Lung (tissue), 12 donors: ENCODE measurements around the gene PDCD5. TPM values are rescaled to one million over a fixed set of nuclear protein-coding genes. Genes with fewer than 3 reads are reported as not detected.
"Not testable (repeated sequence)": the region's sequence is repeated elsewhere in the genome, so short reads cannot be mapped to it uniquely, and the experiment has no call there.

Experiments
- ATAC-seq: fragments of 200-7000 bp; cut with Tn5 transposase; one replicate; pipeline ENCODE4 v1.9.1; 2020; ENCODE audit warnings: moderate number of reproducible peaks; ENCODE audit not compliant: insufficient read depth, low FRiP score
- DNase-seq, 3 donors: peaks; one replicate each; pipeline ENCODE4 v3.0.0-alpha.2; 2013 to 2017
- H3K27ac ChIP-seq, 2 donors: one replicate each; pipeline ENCODE4 v1.5.1; 2013; ENCODE audit warnings: mild to moderate bottlenecking in 2 of 2, moderate library complexity in 2 of 2, control low read depth in 1 of 2, inconsistent platforms in 1 of 2, low read depth in 1 of 2, low read length in 1 of 2
- H3K27me3 ChIP-seq, 3 donors: one replicate each; pipeline ENCODE4 v1.5.1; 2013; ENCODE audit warnings: low read length in 2 of 3; ENCODE audit not compliant: control insufficient read depth in 3 of 3, insufficient read depth in 3 of 3
- H3K36me3 ChIP-seq, 4 donors: one replicate each; pipeline ENCODE4 v1.5.1; 2013; ENCODE audit warnings: low read length in 4 of 4, mild to moderate bottlenecking in 1 of 4, moderate library complexity in 1 of 4; ENCODE audit not compliant: control insufficient read depth in 4 of 4, insufficient read depth in 4 of 4
- H3K4me1 ChIP-seq, 5 donors: one replicate each; pipeline ENCODE4 v1.5.1; 2013; ENCODE audit warnings: low read length in 5 of 5, mild to moderate bottlenecking in 2 of 5, moderate library complexity in 1 of 5; ENCODE audit not compliant: control insufficient read depth in 5 of 5, insufficient read depth in 5 of 5
- H3K4me3 ChIP-seq: one replicate; pipeline ENCODE4 v1.5.1; 2013; ENCODE audit warnings: mild to moderate bottlenecking, control low read depth, moderate library complexity
- H3K9ac ChIP-seq, 2 donors: one replicate each; pipeline ENCODE4 v1.5.1; 2013; ENCODE audit warnings: low read length in 2 of 2, control low read depth in 1 of 2; ENCODE audit not compliant: insufficient read depth in 1 of 2
- H3K9me3 ChIP-seq, 4 donors: one replicate each; pipeline ENCODE4 v1.5.1; 2013; ENCODE audit warnings: low read length in 3 of 4, mild to moderate bottlenecking in 1 of 4, moderate library complexity in 1 of 4; ENCODE audit not compliant: control insufficient read depth in 4 of 4, insufficient read depth in 3 of 4
- WGBS, 2 donors: extraction: QIAGEN DNeasy Blood & Tissue Kit; methylation state at CpG; one replicate each; pipeline ENCODE4 v1.1.7; 2013; 5-methylcytosine and 5-hydroxymethylcytosine counted together
- polyA plus RNA-seq, 2 donors: library from polyadenylated mRNA; stranded (reverse); fragments of 200-250 nt; gene quantifications; one replicate each; pipeline ENCODE4 v1.2.1, GENCODE V29; 2013
- total RNA-seq, 2 donors: library from RNA; depleted of rRNA in 1 of 2; stranded (reverse); fragments of >200 nt in 1 of 2; gene quantifications; one replicate each; pipeline ENCODE4 v1.2.1, GENCODE V29; 2014 to 2021
- TF ChIP-seq, protein P1 (sequence below): IDR thresholded peaks from 2 replicates; pipeline ENCODE4 v1.5.1; 2012; ENCODE audit warnings: mild to moderate bottlenecking; ENCODE audit errors: control extremely low read depth, extremely low read depth
- donor health status: control.
- donor health status: control.
- donor health status: Bipolar disorder and iron deficiency.
- donor health status: healthy.
- donor health status: DM: yes; HTN: yes; CAD: no.

The PDCD5 gene
- total and polyA plus RNA-seq, 4 donors = 38.6 to 147 (median 87.0) TPM

DNA sequence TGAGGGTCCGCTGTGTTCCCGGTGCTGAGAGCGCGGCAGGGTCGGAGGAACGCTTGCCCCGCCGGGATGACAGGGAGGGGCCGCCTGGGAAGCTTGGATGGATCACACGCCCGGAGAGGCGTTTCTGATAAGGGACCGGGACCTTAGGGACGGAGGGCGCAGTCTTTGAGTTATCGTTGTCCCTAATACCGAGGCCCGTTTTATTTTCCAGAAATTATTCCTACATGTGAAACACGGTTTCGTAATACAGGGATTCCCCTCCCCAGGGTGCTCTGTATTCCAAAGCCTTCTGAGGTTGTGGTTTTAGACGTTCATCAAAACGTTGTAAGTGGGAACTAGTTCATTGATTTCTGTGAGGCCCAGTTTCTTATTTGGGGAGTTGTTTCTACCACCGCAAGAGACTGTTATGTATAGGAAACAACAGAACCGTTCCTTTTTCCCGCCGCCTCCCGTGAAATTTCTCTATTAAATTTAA lies 752 bp downstream of the PDCD5 start:
- H3K27ac ChIP-seq = peak overlapping the region; percentile 93 to 98
- peak overlapping the region; percentile 75 to 76 for H3K9ac ChIP-seq
- H3K4me1 ChIP-seq = peaks cover 0 to 8% (median 3%) of the 10 kb centered on the region in 5 donors
- DNase-seq = peak in 2 of 3 donors; percentile 25 to 28
- peaks cover 5 to 30% (median 21%) of the 10 kb centered on the region in 4 donors for H3K36me3 ChIP-seq
- TF ChIP-seq, protein P1, sequence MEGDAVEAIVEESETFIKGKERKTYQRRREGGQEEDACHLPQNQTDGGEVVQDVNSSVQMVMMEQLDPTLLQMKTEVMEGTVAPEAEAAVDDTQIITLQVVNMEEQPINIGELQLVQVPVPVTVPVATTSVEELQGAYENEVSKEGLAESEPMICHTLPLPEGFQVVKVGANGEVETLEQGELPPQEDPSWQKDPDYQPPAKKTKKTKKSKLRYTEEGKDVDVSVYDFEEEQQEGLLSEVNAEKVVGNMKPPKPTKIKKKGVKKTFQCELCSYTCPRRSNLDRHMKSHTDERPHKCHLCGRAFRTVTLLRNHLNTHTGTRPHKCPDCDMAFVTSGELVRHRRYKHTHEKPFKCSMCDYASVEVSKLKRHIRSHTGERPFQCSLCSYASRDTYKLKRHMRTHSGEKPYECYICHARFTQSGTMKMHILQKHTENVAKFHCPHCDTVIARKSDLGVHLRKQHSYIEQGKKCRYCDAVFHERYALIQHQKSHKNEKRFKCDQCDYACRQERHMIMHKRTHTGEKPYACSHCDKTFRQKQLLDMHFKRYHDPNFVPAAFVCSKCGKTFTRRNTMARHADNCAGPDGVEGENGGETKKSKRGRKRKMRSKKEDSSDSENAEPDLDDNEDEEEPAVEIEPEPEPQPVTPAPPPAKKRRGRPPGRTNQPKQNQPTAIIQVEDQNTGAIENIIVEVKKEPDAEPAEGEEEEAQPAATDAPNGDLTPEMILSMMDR = no peak
- ATAC-seq = peak; percentile 6
- H3K9me3 ChIP-seq = peaks cover 0 to 2% (median 0%) of the 10 kb centered on the region in 4 donors
- peak overlapping the region; percentile 96 for H3K4me3 ChIP-seq
- peaks cover 0 to 8% (median 0%) of the 10 kb centered on the region in 3 donors for H3K27me3 ChIP-seq
- WGBS, 2 donors = 2 to 4% methylated on average over 27 of the region's 27 CpGs

DNA sequence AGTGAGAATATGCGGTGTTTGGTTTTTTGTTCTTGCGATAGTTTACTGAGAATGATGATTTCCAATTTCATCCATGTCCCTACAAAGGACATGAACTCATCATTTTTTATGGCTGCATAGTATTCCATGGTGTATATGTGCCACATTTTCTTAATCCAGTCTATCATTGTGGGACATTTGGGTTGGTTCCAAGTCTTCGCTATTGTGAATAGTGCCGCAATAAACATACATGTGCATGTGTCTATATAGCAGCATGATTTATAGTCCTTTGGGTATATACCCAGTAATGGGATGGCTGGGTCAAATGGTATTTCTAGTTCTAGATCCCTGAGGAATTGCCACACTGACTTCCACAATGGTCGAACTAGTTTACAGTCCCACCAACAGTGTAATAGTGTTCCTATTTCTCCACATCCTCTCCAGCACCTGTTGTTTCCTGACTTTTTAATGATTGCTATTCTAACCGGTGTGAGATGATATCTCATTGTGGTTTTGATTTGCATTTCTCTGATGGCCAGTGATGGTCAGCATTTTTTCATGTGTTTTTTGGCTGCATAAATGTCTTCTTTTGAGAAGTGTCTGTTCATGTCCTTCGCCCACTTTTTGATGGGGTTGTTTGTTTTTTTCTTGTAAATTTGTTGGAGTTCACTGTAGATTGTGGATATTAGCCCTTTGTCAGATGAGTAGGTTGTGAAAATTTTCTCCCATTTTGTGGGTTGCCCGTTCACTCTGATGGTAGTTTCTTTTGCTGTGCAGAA lies 6.9 kb downstream of the PDCD5 start:
- H3K4me1 ChIP-seq, H3K9me3 ChIP-seq, H3K4me3 ChIP-seq, H3K27me3 ChIP-seq, DNase-seq, H3K27ac ChIP-seq, H3K9ac ChIP-seq, ATAC-seq: not testable (repeated sequence)
- WGBS, 2 donors = 87 to 88% methylated on average over 6 of the region's 8 CpGs
- H3K36me3 ChIP-seq = peaks cover 7 to 28% (median 21%) of the 10 kb centered on the region in 4 donors

DNA sequence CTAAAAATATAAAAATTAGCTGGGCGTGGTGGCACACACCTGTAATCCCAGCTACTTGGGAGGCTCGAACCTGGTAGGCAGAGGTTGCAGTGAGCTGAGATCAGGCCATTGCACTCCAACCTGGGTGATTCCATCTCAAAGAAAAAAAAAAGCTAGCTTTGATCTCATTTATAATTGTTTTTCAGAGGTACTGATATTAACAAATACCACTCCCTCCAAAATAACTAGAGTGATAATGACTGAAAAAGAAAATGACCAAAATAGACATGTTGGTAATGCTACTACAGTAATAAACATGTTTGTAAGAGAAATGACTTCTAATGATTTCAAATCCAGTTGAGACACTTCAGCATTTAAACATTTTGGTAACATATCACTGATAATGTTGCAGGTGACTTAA lies 13.0 kb downstream of the PDCD5 start:
- Histone ChIP-seq H3K9me3 (no peaks in the 10 kb centered on the region), H3K27me3 (no peaks in the 10 kb centered on the region), H3K9ac (no peak overlapping the region), H3K4me1 (no peaks in the 10 kb centered on the region), H3K4me3 (no peak overlapping the region), H3K27ac (no peak overlapping the region), H3K36me3 (peaks cover 23 to 36% (median 28%) of the 10 kb centered on the region in 4 donors)
- DNase-seq (no peak), ATAC-seq (no peak)
- 93 to 98% methylated on average over 2 of the region's 2 CpGs for WGBS, 2 donors
- TF ChIP-seq, protein P1 = no peak

DNA sequence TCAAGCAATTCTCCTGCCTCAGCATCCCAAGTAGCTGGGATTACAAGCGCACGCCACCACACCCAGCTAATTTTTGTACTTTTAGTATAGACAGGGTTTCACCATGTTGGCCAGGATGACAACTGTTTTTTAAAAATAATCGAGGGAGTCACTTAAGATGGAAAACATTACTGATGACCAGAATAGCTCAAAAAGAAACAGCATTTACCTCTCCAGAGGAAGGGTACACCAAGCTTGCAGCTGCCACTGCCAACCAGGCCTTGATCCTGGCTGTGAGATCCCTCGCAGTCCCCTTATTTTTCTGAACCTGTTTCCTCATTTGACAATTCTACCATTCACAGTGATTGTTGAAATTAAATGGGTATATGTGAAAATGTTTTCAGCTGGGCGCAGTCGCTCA lies 14.5 kb downstream of the PDCD5 start:
- ATAC-seq = no peak
- Histone ChIP-seq H3K9ac (no peak overlapping the region), H3K4me3 (no peak overlapping the region), H3K4me1 (no peaks in the 10 kb centered on the region), H3K36me3 (peaks cover 25 to 47% (median 32%) of the 10 kb centered on the region in 4 donors), H3K9me3 (no peaks in the 10 kb centered on the region), H3K27ac (no peak overlapping the region), H3K27me3 (no peaks in the 10 kb centered on the region)
- WGBS, 2 donors = 96 to 97% methylated on average over 6 of the region's 6 CpGs
- DNase-seq = no peak
- TF ChIP-seq, protein P1 = no peak
